Suprapubic skin (tissue), 4 donors: ENCODE data around the gene SPIRE2.
"Not testable (repeated sequence)": the region's sequence is repeated elsewhere in the genome, so short reads cannot be mapped to it uniquely, and the experiment has no call there.

Experiments
- CTCF ChIP-seq, 2 donors: fragments of 200-600 bp in 1 of 2; fragments of 450-650 bp in 1 of 2; sonication (generic) in 1 of 2; IDR thresholded peaks; one replicate each; pipeline ENCODE4 v1.5.1; 2016 to 2019; ENCODE audit warnings: antibody characterized with exemption in 2 of 2, mild to moderate bottlenecking in 1 of 2, moderate library complexity in 1 of 2
- EP300 ChIP-seq: sonication (generic); formaldehyde crosslinking; IDR thresholded peaks from one replicate; pipeline ENCODE4 v1.6.1; 2017; ENCODE audit warnings: antibody characterized with exemption
- POLR2A ChIP-seq, 2 donors: fragments of 450-650 bp; IDR thresholded peaks; one replicate each; pipeline ENCODE4 v1.6.1; 2017; ENCODE audit warnings: antibody characterized with exemption in 2 of 2, mild to moderate bottlenecking in 2 of 2, moderate library complexity in 2 of 2
- POLR2AphosphoS5 ChIP-seq, 3 donors: sonication (generic); formaldehyde crosslinking; IDR thresholded peaks; one replicate each; pipeline ENCODE4 v1.6.1; 2017; ENCODE audit warnings: antibody characterized with exemption in 3 of 3

- not testable (repeated sequence) for TF ChIP-seq EP300; CTCF (IDR thresholded peaks at IDR 0.05); POLR2A (IDR thresholded peaks at IDR 0.05); POLR2AphosphoS5 (IDR thresholded peaks at IDR 0.05)
Measured at GRCh38 chr16:89833664-89834363, 5.5 kb downstream of the SPIRE2 start.
